Mononuclear cell (primary cell): ENCODE results near the gene NCKAP5. TPM values are rescaled to one million over a fixed set of nuclear protein-coding genes. Genes with fewer than 3 reads are reported as not detected.

Source experiments
- H3K27me3 ChIP-seq: 2 replicates; pipeline ENCODE4 v1.6.0; 2011; ENCODE audit warnings: low read length, control low read depth; ENCODE audit not compliant: insufficient read depth
- H3K4me1 ChIP-seq: 2 replicates; pipeline ENCODE4 v1.5.1; 2011; ENCODE audit warnings: mild to moderate bottlenecking, low read length, control low read depth; ENCODE audit not compliant: insufficient read depth
- H3K4me3 ChIP-seq: 2 replicates; pipeline ENCODE4 v1.5.1; 2011; ENCODE audit warnings: mild to moderate bottlenecking, low read length, moderate library complexity
- H3K9me3 ChIP-seq: 2 replicates; pipeline ENCODE4 v1.5.1; 2011; ENCODE audit warnings: low read depth, mild to moderate bottlenecking, control low read depth, low read length
- total RNA-seq: library from RNA; depleted of rRNA; stranded (reverse); fragments of >200 nt; gene quantifications from one replicate; pipeline ENCODE4 v1.2.3, GENCODE V29; 2012

NCKAP5 gene
- total RNA-seq, 1 donor = under 0.01 TPM

- Histone ChIP-seq H3K27me3 (no peaks in the 10 kb centered on the region), H3K4me1 (no peaks in the 10 kb centered on the region), H3K4me3 (no peak overlapping the region), H3K9me3 (no peaks in the 10 kb centered on the region)
These were observed 405.2 kb downstream of the NCKAP5 start for GRCh38 chr2:133163111-133163510.

GRCh38 chr2:133158442-133158841, 409.8 kb downstream of the NCKAP5 start:
- H3K9me3 ChIP-seq = no peaks in the 10 kb centered on the region
- no peak overlapping the region for H3K4me3 ChIP-seq
- H3K27me3 ChIP-seq = no peaks in the 10 kb centered on the region
- no peaks in the 10 kb centered on the region for H3K4me1 ChIP-seq

- H3K4me3 ChIP-seq = no peak overlapping the region
- H3K27me3 ChIP-seq = no peaks in the 10 kb centered on the region
- no peaks in the 10 kb centered on the region for H3K9me3 ChIP-seq
- H3K4me1 ChIP-seq = no peaks in the 10 kb centered on the region
These were observed 410.2 kb downstream of the NCKAP5 start for GRCh38 chr2:133158024-133158423.

- no peak overlapping the region for H3K4me3 ChIP-seq
- no peaks in the 10 kb centered on the region for H3K27me3 ChIP-seq
- H3K9me3 ChIP-seq = no peaks in the 10 kb centered on the region
- H3K4me1 ChIP-seq = no peaks in the 10 kb centered on the region
These were observed 411.1 kb downstream of the NCKAP5 start for GRCh38 chr2:133157141-133157540.

GRCh38 chr2:133152801-133153200, 415.5 kb downstream of the NCKAP5 start:
- no peaks in the 10 kb centered on the region for H3K9me3 ChIP-seq
- H3K4me1 ChIP-seq = no peaks in the 10 kb centered on the region
- no peaks in the 10 kb centered on the region for H3K27me3 ChIP-seq
- H3K4me3 ChIP-seq = no peak overlapping the region

GRCh38 chr2:133148187-133148586, 420.1 kb downstream of the NCKAP5 start:
- H3K9me3 ChIP-seq = no peaks in the 10 kb centered on the region

GRCh38 chr2:133146893-133147292, 421.4 kb downstream of the NCKAP5 start:
- Histone ChIP-seq H3K4me3 (no peak overlapping the region), H3K9me3 (no peaks in the 10 kb centered on the region), H3K27me3 (no peaks in the 10 kb centered on the region), H3K4me1 (no peaks in the 10 kb centered on the region)

More at GRCh38 chr2:133148187-133148586, 420.1 kb downstream of the NCKAP5 start:
- Histone ChIP-seq H3K4me3 (no peak overlapping the region), H3K27me3 (no peaks in the 10 kb centered on the region), H3K4me1 (no peaks in the 10 kb centered on the region)

- no peaks in the 10 kb centered on the region for H3K4me1 ChIP-seq
- no peaks in the 10 kb centered on the region for H3K27me3 ChIP-seq
- H3K9me3 ChIP-seq = no peaks in the 10 kb centered on the region
- no peak overlapping the region for H3K4me3 ChIP-seq
These were observed 424.6 kb downstream of the NCKAP5 start for GRCh38 chr2:133143645-133144044.

GRCh38 chr2:133142087-133142486, 426.2 kb downstream of the NCKAP5 start:
- no peak overlapping the region for H3K4me3 ChIP-seq
- H3K4me1 ChIP-seq = no peaks in the 10 kb centered on the region
- no peaks in the 10 kb centered on the region for H3K27me3 ChIP-seq
- no peaks in the 10 kb centered on the region for H3K9me3 ChIP-seq

- H3K9me3 ChIP-seq = no peaks in the 10 kb centered on the region
- H3K4me1 ChIP-seq = no peaks in the 10 kb centered on the region
These were observed 427.6 kb downstream of the NCKAP5 start for GRCh38 chr2:133140620-133141019.

GRCh38 chr2:133139847-133140533, 428.3 kb downstream of the NCKAP5 start:
- Histone ChIP-seq H3K4me3 (no peak overlapping the region), H3K4me1 (no peaks in the 10 kb centered on the region), H3K9me3 (no peaks in the 10 kb centered on the region), H3K27me3 (no peaks in the 10 kb centered on the region)

More at GRCh38 chr2:133140620-133141019, 427.6 kb downstream of the NCKAP5 start:
- H3K4me3 ChIP-seq = no peak overlapping the region
- H3K27me3 ChIP-seq = no peaks in the 10 kb centered on the region

- Histone ChIP-seq H3K4me1 (no peaks in the 10 kb centered on the region), H3K4me3 (no peak overlapping the region)
These were observed 429.6 kb downstream of the NCKAP5 start for GRCh38 chr2:133138693-133139092.

GRCh38 chr2:133135035-133135654, 433.1 kb downstream of the NCKAP5 start:
- Histone ChIP-seq H3K27me3 (no peaks in the 10 kb centered on the region), H3K4me1 (no peaks in the 10 kb centered on the region), H3K9me3 (no peaks in the 10 kb centered on the region)

More at GRCh38 chr2:133138693-133139092, 429.6 kb downstream of the NCKAP5 start:
- no peaks in the 10 kb centered on the region for H3K27me3 ChIP-seq
- H3K9me3 ChIP-seq = no peaks in the 10 kb centered on the region

GRCh38 chr2:133130548-133131246, 437.6 kb downstream of the NCKAP5 start:
- Histone ChIP-seq H3K9me3 (no peaks in the 10 kb centered on the region), H3K27me3 (no peaks in the 10 kb centered on the region), H3K4me1 (no peaks in the 10 kb centered on the region), H3K4me3 (no peak overlapping the region)

More at GRCh38 chr2:133135035-133135654, 433.1 kb downstream of the NCKAP5 start:
- H3K4me3 ChIP-seq = no peak overlapping the region

- Histone ChIP-seq H3K4me3 (no peak overlapping the region), H3K4me1 (no peaks in the 10 kb centered on the region), H3K27me3 (no peaks in the 10 kb centered on the region), H3K9me3 (no peaks in the 10 kb centered on the region)
These were observed 443.8 kb downstream of the NCKAP5 start for GRCh38 chr2:133124446-133124845.
